KG1 (cell line): Measurements from ENCODE around the gene MEGF8.

Experiments
- DNase-seq: peaks from one replicate; lab custom pipeline; 2025; lab: John Stamatoyannopoulos, UW

The MEGF8 gene

DNA sequence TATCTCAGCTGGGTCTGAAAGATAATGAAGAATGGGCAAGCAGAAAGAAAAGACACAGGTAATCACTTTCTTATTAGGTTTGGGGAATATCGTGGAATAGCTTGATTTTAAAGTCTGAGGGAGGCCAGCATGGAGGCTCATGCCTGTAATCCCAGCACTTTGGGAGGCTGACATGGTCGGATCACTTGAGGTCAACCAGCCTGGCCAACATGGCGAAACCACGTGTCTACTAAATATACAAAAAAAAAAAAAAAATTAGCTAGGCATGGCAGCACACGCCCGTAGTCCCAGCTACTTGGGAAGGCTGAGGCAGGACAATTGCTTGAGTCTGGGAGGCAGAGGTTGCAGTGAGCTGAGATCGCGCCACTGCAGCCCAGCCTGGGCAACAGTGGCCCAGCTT is 21.6 kb upstream of the MEGF8 start:
- no peak for DNase-seq

DNA sequence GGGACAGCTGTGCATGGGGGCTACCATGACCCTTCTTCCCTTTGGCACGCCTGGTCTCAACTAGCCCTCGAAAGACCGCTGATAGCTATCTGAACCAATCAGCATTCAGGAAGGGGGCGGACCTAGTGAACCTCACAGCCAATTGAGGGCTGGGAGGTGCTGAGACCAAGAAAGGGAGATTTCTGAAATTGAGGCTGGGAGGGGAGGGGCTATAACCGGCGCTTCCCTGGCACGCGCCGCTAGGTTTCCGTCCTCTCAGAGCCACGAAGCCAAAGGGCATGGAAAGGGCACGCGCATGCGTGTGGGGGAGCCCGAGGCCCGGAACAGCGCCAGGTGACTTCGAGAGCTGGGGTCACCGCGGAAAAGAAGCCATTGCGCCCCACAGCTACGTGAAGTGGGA is 18.8 kb upstream of the MEGF8 start:
- DNase-seq, result no peak

DNA sequence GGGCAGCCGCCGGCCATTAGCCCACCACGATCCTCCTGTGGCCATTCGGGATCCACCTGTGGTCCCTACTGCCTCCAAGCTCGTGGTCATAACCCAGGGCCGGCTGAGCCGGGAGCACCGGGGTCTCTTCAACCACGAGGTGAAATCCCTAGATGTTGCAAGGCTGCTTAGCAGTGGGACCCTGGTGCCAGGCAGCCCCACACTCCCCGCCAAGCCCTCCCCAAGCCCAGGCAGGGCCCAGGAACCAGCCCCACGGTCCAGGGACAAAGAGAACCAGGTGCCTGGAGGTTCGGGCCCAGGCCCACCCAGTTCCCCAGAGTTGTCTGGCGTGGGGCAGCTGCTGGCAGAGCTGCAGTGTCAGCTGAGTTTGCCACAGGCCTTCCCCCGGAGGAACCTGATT is 15.7 kb upstream of the MEGF8 start:
- no peak for DNase-seq

DNA sequence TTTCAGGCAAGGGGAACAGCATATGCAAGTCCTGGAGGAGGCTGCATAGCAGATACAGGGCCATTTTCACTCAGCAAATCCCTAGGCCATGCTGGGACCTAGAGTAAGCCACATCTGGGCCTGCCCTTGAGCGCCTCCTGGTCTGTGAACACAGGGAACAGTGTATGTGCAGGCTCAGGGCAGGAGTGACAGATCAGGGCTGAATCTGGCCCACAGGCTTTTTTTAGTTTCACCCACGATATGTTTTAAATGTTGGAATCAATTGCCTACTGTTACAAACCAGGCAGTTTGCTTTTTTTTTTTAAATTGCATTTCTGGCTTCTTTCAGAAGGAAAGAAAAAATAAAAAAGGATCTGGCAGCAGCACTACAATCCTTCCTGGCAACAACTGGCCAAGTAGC is 13.8 kb upstream of the MEGF8 start:
- DNase-seq, result no peak

DNA sequence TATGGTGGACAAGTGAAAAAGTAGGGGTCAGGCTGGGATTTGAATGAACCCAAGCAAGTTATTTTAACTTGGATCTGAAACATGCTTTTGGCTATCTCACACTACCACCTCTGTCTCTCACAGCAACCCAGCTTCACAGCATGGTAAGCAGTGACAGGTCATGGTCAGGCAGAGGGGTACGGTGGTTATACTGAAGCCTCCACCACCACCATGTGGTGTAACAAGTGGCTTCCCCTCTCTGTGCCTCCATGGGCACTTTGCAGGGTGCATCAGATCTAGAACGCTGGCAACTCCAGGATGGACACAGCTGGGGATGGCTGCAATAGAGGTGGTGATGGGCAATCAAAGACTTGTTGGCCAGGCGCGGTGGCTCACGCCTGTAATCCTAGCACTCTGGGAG is 13.1 kb upstream of the MEGF8 start:
- no peak for DNase-seq

DNA sequence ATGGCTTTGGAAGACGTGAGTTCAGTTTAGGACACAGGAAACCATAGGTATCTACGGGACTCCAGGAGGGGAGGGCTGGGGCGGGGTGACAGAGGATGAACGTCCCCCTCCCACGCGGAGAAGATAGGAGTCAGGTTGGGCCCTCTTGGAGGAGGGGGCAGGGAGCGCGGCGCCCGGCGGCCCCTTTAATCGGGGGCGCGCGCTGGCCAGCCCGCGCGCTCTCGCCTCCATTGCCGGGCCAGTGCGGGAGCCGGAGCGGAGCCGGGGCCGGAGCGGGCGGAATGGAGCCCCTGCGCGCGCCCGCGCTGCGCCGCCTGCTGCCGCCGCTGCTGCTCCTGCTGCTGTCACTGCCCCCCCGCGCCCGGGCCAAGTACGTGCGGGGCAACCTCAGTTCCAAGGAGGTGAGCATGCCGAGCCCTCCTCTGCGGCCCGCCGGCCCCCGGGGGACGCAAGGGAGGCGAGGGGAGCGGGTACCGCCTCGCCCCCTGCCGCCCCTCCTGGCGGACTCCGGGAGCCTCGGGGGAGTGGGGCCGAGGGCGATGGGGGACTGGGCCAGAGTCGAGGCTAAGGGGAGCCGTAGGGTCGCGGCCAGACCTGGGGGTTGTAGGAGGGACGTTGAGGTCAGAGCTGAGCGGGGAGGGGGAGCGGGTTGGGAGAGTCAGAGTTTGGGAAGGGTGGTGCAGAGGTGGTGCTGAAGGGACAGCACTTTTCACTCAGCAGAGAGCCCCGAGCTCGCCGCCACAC is 12.2 kb upstream of the MEGF8 start, which contains the start of gene TMEM145:
Gene TMEM145, plus strand, starts transcription at position 214 of the 744 bp plus-strand sequence. Its CDS starts 68 bp downstream, at position 282.
- DNase-seq, result peak; percentile 14

DNA sequence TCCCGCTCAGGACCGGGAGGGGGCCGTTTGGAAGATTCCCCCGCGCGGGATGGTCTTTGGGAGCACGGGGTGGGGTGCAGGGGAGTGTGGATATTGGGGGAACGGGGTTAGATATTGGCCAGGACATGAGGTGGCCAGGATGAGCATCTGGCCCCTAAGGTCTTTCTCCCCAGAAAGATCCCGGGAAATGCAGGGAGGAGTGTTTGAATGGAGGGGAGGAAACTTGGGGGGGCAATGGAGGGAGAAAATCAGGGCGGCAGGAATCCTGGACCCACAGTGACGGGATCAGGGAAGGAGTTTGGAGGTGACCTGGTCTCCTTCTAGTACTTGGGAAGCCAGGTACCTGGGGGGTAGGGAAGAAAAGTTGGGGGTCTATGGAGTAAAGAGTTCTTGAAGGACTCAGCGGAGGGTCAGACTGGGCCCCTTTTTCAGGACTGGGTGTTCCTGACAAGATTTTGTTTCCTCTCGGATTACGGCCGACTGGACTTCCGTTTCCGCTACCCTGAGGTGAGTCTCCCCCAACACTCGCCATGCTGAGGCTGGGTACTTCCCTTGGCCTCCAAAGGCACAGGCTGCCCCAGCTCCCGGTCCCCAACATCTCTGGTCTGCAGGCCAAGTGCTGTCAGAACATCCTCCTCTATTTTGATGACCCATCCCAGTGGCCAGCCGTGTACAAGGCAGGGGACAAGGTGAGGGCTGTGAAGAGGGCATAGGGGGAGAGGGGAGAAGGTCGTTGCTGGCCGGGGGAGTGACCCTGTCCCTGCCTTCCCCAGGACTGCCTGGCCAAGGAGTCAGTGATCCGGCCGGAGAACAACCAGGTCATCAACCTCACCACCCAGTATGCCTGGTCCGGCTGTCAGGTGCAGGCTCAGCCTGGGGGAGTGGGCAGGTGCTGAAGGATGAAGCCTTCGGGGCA is 11.3 kb upstream of the MEGF8 start:
- DNase-seq, result no peak

DNA sequence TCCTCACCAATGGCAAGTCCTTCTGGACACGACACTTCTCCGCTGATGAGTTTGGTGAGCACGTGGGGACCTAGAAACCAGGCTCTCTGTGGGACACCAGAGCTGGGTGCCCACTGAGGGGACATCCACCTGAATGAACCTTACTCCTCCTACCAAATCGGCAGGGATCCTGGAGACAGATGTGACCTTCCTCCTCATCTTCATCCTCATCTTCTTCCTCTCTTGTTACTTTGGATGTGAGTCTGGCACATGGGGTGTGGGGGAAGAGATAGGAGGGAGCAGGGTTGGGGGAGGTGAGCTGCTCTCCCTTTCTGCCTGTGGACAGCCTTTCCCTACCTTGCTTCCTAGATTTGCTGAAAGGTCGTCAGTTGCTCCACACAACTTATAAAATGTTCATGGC is 10.4 kb upstream of the MEGF8 start:
- no peak for DNase-seq

DNA sequence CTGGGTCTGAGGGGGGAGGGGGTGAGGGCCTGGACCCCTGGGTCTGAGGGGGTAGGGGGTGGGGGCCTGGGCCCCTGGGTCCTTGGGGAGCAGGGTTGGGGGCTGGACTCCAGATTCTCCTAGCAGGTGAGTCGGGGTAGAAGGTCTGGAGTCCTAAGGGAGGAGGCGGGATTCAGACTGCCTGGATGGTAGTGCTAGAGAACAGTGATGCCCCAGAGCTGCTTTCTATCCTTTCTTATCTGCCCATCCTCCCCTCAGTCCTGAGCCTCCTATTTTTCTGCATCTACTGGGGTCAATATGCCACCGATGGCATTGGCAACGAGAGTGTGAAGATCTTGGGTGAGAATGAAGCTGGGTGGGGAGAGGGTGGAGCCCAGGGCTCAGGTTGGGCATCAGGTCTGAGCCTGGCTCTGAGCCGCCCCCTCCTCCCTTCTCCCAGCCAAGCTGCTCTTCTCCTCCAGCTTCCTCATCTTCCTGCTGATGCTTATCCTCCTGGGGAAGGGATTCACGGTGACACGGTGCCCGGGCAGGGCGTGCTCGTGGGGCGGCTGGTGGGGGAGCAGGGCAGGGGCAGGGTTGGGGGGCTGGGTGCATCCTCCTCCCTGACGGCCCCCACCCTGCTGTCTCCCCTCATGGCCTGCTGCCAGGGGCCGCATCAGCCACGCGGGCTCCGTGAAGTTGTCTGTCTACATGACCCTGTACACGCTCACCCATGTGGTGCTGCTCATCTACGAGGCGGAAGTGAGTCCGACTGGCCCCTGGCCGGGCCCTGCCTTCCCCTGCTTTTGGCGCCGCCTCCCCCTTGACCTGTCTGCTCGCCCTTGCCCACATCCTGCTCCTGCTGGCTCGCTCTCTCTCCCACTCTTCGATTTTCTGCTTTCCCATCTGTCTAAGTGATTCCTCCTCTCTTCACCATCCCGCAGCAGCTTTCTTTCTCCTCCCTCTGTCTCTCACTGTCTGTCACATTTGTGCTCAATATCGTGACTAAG is 8.9 kb upstream of the MEGF8 start:
- DNase-seq, result no peak

DNA sequence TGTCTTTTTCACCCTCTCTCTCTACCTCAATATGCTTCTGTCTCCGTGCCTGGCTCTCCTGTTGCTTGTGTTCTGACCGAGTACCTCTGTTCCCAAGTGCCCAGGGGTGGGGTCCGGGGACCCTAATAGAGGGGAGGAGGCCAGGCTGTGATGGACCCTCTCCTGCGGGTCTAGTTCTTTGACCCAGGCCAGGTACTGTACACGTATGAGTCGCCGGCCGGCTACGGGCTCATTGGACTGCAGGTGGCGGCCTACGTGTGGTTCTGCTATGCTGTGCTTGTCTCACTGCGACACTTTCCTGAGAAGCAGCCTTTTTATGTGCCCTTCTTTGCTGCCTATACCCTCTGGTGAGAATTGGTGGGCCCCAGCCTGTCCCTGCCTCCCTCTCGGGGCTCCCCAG is 7.9 kb upstream of the MEGF8 start:
- DNase-seq, result no peak

DNA sequence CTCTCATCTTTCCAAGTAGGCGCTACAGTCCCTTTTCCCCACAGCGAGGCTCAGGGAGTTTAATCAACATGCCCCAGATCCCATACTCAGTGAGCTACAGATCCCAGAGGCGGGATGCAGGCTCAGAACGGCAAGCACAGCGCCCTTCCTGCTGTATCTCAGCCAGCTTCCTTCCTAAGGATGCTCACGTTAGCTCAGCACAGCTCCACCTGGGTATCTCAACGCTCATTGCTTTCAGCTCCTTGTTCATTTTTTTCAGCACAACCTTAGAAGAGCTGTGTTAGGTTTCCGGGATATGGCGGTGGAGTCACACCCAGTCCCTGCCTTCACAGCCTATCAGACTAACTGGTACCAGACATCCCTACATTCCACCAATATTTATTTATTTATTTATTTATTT is 3.1 kb upstream of the MEGF8 start:
- DNase-seq, result no peak

DNA sequence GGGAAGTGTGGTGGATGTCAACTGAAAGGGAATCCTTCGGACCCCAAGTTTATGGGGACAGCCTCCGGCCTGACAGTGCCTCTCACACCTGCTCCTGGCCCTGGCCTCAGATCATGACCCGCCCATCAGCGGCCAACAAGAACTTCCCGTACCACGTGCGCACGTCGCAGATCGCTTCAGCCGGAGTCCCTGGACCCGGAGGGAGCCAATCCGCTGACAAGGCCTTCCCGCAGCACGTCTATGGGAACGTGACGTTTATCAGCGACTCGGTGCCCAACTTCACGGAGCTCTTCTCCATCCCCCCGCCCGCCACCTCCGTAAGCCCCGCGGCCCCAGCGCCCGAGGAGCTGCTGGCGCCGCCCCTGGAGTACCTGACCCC is 2.0 kb upstream of the MEGF8 start:
- no peak for DNase-seq

DNA sequence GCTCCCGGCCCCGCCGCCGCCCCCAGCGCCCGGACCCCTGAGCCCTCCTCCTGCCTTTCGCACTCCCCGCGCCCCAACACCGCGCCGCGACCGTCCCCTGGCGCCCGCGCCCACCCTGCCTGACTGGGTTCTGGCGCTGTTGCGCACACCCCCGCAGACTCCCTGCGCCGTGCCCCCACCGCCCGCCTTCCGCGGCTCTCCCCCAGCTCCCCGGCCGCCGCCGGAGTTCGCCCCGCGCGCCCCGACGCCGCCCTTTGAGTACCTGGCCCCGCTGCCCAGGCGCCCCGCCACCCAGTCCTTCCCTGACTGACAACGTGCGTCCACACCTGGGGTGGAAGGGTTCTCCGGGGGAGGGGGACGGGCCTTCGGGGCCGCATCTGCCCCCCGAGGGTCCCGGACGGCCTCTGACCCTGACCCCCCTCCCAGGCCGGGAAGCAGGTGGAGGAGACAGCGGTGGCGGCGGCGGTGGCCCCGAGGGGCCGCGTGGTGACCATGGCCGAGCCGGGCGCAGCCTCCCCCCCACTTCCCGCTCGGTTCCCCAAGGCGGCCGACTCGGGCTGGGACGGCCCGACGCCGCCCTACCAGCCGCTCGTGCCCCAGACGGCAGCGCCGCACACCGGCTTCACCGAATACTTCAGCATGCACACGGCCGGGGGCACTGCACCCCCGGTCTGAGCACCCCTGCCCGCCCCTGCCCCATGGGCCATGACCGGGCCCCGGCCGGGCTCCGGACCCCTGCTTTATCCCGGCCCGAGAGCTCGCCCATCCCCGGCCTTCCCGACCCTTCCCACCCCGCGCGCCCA is 1.4 kb upstream of the MEGF8 start:
- DNase-seq, result no peak

DNA sequence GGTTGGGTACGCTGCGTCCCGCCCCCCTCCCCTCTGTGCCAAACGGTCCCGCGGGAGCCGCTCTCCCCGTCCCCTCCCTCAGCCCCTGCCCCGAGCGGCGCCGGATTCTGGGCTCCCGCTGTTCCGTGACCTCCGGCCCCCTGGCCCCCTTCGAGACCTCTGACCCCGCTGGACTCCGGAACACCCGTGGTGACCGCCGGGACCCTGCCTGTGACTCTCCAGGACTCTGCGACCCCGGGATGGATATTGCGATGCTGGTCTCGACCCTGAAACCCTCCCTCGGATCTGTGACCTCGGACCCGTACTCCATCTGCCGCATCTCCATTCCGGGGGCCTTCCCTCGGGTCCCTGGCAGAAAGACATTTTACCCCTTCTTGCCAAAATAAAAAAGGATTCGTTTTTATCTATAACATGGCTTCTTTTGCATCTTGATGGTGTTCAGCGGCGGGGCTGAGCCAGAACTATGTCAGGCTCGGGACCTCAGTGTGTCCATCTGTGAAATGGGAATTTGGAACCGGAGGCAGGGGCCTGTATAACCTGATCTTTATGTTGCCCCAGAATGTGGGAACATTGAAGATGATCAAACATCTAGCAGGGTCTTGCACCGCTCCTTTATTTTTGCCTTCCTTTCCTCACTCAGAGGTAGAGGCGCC is 654 bp upstream of the MEGF8 start:
- DNase-seq, result no peak

DNA sequence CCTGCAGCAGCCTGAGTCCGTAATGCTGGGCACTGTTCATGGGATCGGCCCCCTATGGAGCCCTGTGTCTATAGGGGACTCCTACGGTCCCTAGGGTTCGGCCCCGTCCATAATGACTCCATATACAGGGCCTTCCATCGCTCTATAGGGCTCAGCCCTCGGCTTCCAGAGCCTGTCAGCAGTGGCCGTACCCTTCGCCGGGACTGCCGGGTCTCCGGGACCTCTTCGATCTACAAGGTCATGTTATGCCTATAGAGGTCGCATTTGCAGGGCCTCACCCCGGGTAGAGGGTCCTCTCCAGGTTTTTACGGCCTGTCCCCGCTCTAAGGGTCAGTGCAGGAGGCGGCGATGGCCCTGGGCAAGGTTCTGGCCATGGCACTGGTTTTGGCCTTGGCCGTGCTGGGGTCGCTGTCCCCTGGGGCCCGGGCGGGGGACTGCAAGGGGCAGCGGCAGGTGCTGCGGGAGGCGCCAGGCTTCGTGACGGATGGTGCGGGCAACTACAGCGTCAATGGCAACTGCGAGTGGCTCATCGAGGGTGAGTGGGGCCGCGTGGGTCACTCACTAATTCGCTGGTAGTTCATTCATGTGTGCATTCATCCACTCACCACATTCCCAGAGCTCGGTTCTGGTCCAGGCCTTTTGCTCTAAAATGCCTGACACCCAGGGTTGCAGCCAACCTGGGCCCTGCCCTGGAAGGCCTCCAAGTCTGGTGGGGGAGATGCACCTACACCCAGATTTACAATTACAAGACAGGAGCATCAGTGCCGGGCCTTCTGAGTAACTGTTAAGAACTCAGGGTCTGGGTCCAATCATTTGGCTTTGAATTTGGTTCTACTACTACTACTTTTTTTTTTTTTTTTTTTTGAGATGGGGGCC is 699 bp downstream of the MEGF8 start:
- DNase-seq, result no peak

DNA sequence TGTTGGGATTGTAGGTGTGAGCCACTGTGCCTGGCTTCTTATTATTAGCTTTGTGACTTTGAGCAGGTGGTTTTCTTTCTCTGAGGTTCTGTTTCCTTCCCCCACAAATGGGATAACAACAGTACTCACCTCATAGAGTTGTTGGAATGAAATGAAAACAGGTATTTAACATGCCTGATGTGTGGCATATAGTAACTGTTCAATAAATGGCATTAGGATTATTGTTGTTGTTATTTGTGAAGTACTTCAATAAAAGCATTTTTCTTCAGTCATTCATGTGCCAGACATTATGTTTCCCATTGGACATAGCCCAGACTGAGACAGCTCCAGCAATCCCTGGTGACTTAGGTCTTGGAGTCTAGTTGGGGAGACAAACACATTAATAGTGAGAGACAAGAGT is 1.5 kb downstream of the MEGF8 start:
- no peak for DNase-seq

DNA sequence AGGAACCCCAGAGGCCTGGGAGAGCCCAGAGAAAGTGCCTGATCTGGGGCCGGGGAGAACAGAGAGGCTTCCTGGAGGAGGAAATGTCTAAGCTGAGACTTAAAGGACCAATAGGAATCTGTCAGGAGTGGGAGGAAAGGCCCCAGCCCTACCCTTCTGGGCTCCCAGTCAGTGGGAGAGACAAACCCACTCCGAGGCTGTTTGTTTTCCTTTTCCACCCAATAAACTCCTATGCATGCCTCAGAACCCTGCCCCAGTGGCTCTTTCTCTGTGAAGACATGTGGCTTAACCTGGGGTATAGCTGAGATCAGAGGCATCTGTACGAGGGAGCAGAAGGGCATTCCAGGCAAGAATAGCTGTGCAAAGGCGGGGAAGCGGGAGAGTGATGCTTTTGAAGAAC is 1.9 kb downstream of the MEGF8 start:
- DNase-seq, result no peak

DNA sequence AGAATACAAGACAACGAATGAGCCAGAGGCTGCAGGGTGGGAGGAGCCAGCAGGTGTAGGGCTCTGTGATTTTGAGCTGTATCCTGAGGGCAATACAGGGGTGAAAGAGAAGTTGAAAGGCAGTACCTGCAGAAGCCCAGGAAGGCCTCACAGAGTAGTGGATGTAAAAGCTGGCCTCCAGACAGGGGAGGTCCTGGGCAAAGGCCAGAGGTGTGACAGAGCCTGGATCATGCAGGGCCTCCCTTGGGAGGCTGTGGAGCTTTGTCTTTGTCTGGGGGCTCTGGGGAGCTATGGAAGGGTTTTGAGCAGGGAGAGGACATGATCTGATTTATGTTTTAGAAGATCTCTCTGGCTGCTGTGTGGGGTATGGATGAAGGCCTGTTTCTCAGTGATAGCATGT is 2.7 kb downstream of the MEGF8 start:
- no peak for DNase-seq

DNA sequence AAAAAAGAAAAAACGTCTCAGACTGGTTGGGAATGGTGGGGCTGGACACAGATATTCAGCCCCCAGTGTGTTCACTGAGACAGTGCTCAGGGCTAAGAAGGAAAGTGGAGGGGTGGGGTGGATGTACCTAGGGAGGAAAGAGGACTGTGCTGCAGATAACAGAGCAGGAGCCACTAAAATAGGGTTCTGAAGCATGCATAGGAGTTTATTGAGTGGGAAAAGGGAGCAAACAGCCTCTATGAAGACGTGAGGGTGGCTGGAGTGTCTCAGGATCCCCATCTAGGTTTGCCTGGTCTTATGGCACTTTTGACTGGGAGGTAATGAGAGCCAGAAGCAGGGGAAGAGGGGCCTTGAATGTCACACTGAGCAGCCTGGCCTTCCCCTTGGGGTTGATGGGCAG is 3.4 kb downstream of the MEGF8 start:
- no peak for DNase-seq

DNA sequence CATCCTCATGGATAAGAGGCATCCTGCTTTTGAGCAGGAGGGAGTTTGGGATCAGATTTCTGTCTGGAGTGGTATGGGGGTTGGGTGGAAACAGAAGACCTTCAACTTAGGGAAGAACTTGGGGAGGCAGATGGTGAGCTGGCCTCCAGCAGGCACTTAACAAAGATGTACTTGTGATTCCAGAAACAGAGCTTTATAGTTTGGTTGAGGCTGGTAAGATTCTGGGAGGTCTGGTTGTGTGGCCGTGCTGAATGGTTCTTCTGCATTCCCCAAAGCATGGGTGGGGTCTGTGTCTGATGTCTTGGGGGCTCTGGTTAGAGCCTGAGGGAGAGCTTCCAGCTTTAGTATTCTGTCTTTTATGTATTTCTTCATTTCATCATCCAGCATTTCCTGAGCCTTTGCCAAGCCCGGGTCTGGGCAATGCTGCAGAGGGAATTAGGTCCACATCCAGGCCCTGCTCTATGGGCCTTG is 4.8 kb downstream of the MEGF8 start:
- no peak for DNase-seq
